ENCODE measurements around the gene EPHA2.
"Not testable (repeated sequence)": the region's sequence is repeated elsewhere in the genome, so short reads cannot be mapped to it uniquely, and the experiment has no call there.

EPHA2 gene

GRCh38 chr1:16167331-16168143, 11.7 kb upstream of the EPHA2 start:
- peak; percentile 31 to 41 for DNase-seq (ENCODE audit: low read depth in 2 of 2)

- DNase-seq (ENCODE audit: low read depth in 2 of 2): no peak
Measured at GRCh38 chr1:16166117-16166516, 10.2 kb upstream of the EPHA2 start.

- DNase-seq (ENCODE audit: low read depth in 2 of 2): no peak
Measured at GRCh38 chr1:16165548-16165947, 9.7 kb upstream of the EPHA2 start.

- DNase-seq (ENCODE audit: low read depth in 2 of 2): no peak
Measured at GRCh38 chr1:16165073-16165364, 9.2 kb upstream of the EPHA2 start.

- no peak for DNase-seq (ENCODE audit: low read depth in 2 of 2)
Measured at GRCh38 chr1:16164213-16165072, 8.6 kb upstream of the EPHA2 start.

- not testable (repeated sequence) for DNase-seq (ENCODE audit: low read depth in 2 of 2)
Measured at GRCh38 chr1:16163608-16164212, 7.8 kb upstream of the EPHA2 start.

GRCh38 chr1:16162163-16162822, 6.4 kb upstream of the EPHA2 start:
- peak in 1 of 2 donors; percentile 20 for DNase-seq (ENCODE audit: low read depth in 2 of 2)

- DNase-seq (ENCODE audit: low read depth in 2 of 2): no peak
Measured at GRCh38 chr1:16161717-16162116, 5.8 kb upstream of the EPHA2 start.

- DNase-seq (ENCODE audit: low read depth in 2 of 2): no peak
Measured at GRCh38 chr1:16158993-16159831, 3.3 kb upstream of the EPHA2 start.

- no peak for DNase-seq (ENCODE audit: low read depth in 2 of 2)
Measured at GRCh38 chr1:16158025-16158424, 2.2 kb upstream of the EPHA2 start.

- DNase-seq (ENCODE audit: low read depth in 2 of 2): no peak
Measured at GRCh38 chr1:16156848-16157495, 1.1 kb upstream of the EPHA2 start.

- no peak for DNase-seq (ENCODE audit: low read depth in 2 of 2)
Measured at GRCh38 chr1:16153999-16154673, 1.7 kb downstream of the EPHA2 start.

- no peak for DNase-seq (ENCODE audit: low read depth in 2 of 2)
Measured at GRCh38 chr1:16153096-16153998, 2.5 kb downstream of the EPHA2 start.

- DNase-seq (ENCODE audit: low read depth in 2 of 2): no peak
Measured at GRCh38 chr1:16152481-16153087, 3.3 kb downstream of the EPHA2 start.

GRCh38 chr1:16151995-16152384, 3.9 kb downstream of the EPHA2 start:
- DNase-seq (ENCODE audit: low read depth in 2 of 2): no peak

- DNase-seq (ENCODE audit: low read depth in 2 of 2): no peak
Measured at GRCh38 chr1:16151196-16151994, 4.5 kb downstream of the EPHA2 start.

GRCh38 chr1:16150508-16150907, 5.4 kb downstream of the EPHA2 start:
- no peak for DNase-seq (ENCODE audit: low read depth in 2 of 2)

All from stimulated activated CD4-positive, alpha-beta T cell treated with anti-CD3 and anti-CD28 coated beads, Interleukin-1b, Interleukin-23, amount 100 ng/mL, for 1 hour (primary cell).